ENCODE measurements around the gene SMARCD3. TPM values are rescaled to one million over a fixed set of nuclear protein-coding genes. Genes with fewer than 3 reads are reported as not detected.

Gene SMARCD3
- total RNA-seq, 4 donors from 2014 or later, result 21.3 to 80.7 (median 43.3) TPM

DNA sequence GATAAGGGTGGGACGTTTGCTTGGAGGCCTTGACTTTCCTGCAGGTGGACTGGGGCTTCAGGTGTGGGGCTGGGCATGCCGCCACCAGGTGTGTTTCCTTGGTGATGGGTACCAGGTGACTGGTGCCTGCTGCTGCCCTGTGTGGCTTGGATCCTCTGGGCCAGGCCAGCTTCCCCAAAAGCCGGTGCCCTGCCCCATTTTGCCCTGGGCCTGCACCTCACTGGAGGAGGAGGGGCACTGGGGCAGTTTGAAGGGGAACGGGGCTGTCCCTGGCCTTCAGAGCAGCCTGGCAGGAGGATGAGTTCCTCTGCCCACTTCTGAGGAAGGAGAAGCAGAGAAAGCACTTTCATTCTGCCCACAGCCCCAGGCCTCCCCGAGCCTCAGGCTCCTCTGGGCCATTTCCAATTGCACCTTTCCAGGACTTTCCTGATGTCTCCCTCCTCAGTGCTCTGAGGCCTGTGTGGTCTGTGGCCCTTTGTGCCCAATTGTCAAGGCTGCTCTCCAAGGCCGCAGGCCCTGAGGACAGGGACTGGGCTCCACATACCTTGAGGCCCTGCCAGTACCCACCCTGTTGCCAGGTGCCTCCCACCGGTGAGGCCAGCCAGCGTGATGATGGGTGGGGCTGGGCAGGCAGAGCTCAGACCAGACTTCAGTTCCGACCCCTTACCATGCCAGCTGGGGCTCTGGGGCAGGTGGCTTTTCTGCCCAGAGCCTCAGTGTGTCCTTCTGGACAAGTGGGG is 25.3 kb upstream of the SMARCD3 start:
- TF ChIP-seq, protein P1, sequence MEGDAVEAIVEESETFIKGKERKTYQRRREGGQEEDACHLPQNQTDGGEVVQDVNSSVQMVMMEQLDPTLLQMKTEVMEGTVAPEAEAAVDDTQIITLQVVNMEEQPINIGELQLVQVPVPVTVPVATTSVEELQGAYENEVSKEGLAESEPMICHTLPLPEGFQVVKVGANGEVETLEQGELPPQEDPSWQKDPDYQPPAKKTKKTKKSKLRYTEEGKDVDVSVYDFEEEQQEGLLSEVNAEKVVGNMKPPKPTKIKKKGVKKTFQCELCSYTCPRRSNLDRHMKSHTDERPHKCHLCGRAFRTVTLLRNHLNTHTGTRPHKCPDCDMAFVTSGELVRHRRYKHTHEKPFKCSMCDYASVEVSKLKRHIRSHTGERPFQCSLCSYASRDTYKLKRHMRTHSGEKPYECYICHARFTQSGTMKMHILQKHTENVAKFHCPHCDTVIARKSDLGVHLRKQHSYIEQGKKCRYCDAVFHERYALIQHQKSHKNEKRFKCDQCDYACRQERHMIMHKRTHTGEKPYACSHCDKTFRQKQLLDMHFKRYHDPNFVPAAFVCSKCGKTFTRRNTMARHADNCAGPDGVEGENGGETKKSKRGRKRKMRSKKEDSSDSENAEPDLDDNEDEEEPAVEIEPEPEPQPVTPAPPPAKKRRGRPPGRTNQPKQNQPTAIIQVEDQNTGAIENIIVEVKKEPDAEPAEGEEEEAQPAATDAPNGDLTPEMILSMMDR (IDR thresholded peaks at IDR 0.05), result no peak
- TF ChIP-seq POLR2A (IDR thresholded peaks at IDR 0.05), result no peak
- H3K4me3 ChIP-seq, result no peak overlapping the region
- intact Hi-C loops (cut with DNase I; ENCODE audit: low total_unique reads), result no loop called here
- H3K4me1 ChIP-seq, result peaks cover 0 to 5% of the 10 kb centered on the region in 2 donors
- no peak for DNase-seq
- H3K36me3 ChIP-seq, result no peaks in the 10 kb centered on the region
- H3K27ac ChIP-seq, result no peak overlapping the region
- no peaks in the 10 kb centered on the region for H3K9me3 ChIP-seq
- no peaks in the 10 kb centered on the region for H3K27me3 ChIP-seq

DNA sequence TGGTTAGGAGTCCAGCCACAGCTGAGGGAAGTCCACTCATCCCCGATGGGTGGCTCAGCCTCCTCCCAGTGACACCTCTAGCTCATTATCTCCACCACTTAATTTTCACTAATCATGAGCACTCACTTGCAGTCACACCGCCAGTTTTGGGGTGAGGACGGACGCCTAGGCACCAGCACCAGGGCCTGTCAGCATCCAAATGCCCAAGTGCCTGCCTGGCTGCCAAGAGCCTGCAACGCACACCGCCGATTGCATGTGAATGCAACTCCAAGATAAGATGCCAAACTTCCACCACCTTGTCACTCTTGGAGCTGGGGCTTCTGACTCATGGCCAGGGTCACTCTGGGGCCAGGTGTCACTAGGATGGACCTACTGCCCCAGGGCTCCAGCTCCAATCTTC is 24.4 kb upstream of the SMARCD3 start:
- H3K4me3 ChIP-seq, result no peak overlapping the region
- no peaks in the 10 kb centered on the region for H3K27me3 ChIP-seq
- no peak for TF ChIP-seq POLR2A (IDR thresholded peaks at IDR 0.05)
- TF ChIP-seq, protein P1 (IDR thresholded peaks at IDR 0.05), result no peak
- intact Hi-C loops (cut with DNase I; ENCODE audit: low total_unique reads), result no loop called here
- H3K27ac ChIP-seq, result no peak overlapping the region
- no peak for DNase-seq
- no peaks in the 10 kb centered on the region for H3K9me3 ChIP-seq
- peaks cover 0 to 5% of the 10 kb centered on the region in 2 donors for H3K4me1 ChIP-seq
- H3K36me3 ChIP-seq, result no peaks in the 10 kb centered on the region

DNA sequence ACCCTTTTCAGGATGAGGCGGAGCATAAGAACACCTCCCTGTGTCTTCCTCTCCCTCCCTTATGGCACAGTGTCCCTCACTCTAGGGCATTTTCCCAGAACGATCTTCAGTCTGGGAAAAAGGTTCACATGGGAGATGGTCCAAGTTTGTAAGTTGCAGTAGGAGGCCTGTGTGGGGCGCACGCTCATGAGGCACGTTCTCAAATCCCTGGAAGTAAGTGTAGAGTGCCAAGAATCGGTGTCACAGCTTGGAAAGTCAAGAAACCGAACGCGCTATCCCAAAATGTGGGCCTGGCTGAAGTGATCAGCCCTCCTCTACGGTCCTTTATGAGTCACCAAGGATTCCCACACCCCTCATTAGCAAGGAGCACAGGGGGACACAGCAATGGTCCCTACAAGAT is 23.9 kb upstream of the SMARCD3 start:
- Histone ChIP-seq H3K36me3 (no peaks in the 10 kb centered on the region), H3K9me3 (no peaks in the 10 kb centered on the region), H3K4me1 (peaks cover 0 to 2% of the 10 kb centered on the region in 2 donors), H3K4me3 (no peak overlapping the region), H3K27ac (peak overlapping the region in 1 of 2 donors; percentile 20), H3K27me3 (no peaks in the 10 kb centered on the region)
- peak; percentile 29 to 41 for DNase-seq
- intact Hi-C loops (cut with DNase I; ENCODE audit: low total_unique reads), result no loop called here
- TF ChIP-seq, protein P1 (IDR thresholded peaks at IDR 0.05), result no peak
- TF ChIP-seq POLR2A (IDR thresholded peaks at IDR 0.05), result no peak

DNA sequence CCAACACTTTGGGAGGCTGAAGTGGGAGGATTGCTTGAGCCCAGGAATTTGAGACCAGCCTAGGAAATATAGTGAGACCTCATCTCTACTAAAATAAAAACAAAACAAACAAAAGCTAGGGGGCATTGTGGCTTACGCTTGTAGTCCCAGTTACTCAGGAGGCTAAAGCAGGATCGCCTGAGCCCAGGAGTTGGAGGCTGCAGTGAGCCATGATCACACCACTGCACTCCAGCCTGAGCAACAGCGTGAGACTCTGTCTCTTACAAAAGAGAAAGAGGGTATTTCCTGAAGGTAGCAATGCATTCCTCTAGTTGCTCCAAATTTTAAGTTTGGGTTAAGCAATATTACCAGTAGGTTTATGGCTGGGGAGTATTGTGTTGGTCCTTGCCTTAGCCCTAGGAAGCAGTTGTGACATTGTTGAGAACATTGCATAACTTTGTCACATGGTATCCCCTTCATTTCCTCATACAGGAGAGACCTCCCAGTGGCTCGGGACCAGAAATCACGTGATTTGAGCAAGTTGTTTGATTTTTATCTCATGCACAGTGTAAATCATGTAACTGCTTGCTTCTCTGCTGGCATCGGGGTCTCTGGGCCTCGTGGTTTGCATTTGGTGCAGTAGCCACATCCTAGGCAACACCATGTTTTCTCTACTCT is 23.3 kb upstream of the SMARCD3 start:
- no peak for TF ChIP-seq POLR2A (IDR thresholded peaks at IDR 0.05)
- TF ChIP-seq, protein P1 (IDR thresholded peaks at IDR 0.05), result no peak
- Histone ChIP-seq H3K36me3 (no peaks in the 10 kb centered on the region), H3K27ac (peak overlapping the region; percentile 34 to 41), H3K4me3 (no peak overlapping the region), H3K4me1 (no peaks in the 10 kb centered on the region), H3K27me3 (no peaks in the 10 kb centered on the region), H3K9me3 (no peaks in the 10 kb centered on the region)
- DNase-seq, result peak; percentile 54 to 77
- intact Hi-C loops (cut with DNase I; ENCODE audit: low total_unique reads), result no loop called here

DNA sequence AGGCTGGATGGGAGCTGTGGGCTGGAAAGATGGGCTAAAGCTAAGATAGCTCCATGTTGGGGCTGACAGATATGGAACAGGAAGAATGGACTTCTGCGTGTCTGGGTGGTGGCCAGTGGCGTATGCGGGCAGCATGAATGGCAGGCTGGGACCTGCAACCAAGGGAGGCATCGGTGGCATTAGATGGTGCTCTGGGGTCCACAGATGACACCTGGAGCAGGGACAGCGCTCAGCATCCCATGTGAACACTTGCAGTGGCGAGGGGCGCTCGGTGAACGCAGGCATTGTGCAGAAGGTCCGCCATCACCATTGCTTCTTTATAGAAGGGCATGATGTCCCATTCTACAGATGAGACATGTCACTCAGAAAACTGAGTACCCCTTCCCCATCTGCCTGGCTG is 21.0 kb upstream of the SMARCD3 start:
- DNase-seq, result no peak
- Histone ChIP-seq H3K9me3 (no peaks in the 10 kb centered on the region), H3K27me3 (no peaks in the 10 kb centered on the region), H3K4me3 (no peak overlapping the region), H3K27ac (no peak overlapping the region), H3K4me1 (no peaks in the 10 kb centered on the region), H3K36me3 (no peaks in the 10 kb centered on the region)
- TF ChIP-seq POLR2A (IDR thresholded peaks at IDR 0.05), result no peak
- TF ChIP-seq, protein P1 (IDR thresholded peaks at IDR 0.05), result no peak
- intact Hi-C loops (cut with DNase I; ENCODE audit: low total_unique reads), result no loop called here

Measured in uterus (tissue), 4 donors.